ENCODE data around the gene COA1. TPM values are rescaled to one million over a fixed set of nuclear protein-coding genes. Genes with fewer than 3 reads are reported as not detected.

The COA1 gene
- total RNA-seq, 1 experiment from 2014 or later, result 65.5 TPM

- ATAC-seq (no peak), DNase-seq (ENCODE audit: low read depth, low spot score) (no peak)
- Histone ChIP-seq H3K36me3 (ENCODE audit: control insufficient read depth, insufficient read depth, low read length) (no peaks in the 10 kb centered on the region; the same call in 1 of the 2 replicates), H3K27ac (ENCODE audit: low read length) (no peak overlapping the region), H3K4me1 (ENCODE audit: control insufficient read depth, insufficient read depth, low read length) (no peaks in the 10 kb centered on the region), H3K9me3 (ENCODE audit: control insufficient read depth, insufficient read depth, low read depth, low read length) (no peaks in the 10 kb centered on the region), H3K4me3 (ENCODE audit: low read depth in 2 of 2, low read length in 2 of 2) (no peak overlapping the region), H3K27me3 (ENCODE audit: control insufficient read depth, insufficient read depth, low read length) (no peaks in the 10 kb centered on the region)
- intact Hi-C loops (cut with micrococcal nuclease; ENCODE audit: unreplicated experiment), result no loop called here
- CTCF ChIA-PET, result interaction anchor here (0.6 kb wide), 1 partner anchor 107 kb away, joined by 3 read pairs; no protein-coding TSS in a partner anchor
- in situ Hi-C loops (cut with HindIII; ENCODE audit: low pct_unique_long_range_greater_than_20kb, low sequenced_read_pairs), result no loop called here
- TF ChIP-seq POLR2AphosphoS5 (IDR thresholded peaks at IDR 0.05; ENCODE audit: low read depth, low read length) (no peak), CTCF (IDR thresholded peaks at IDR 0.05) (no peak), TCF7L2 (IDR thresholded peaks at IDR 0.05; ENCODE audit: low read depth, low read length) (no peak), SIN3A (IDR thresholded peaks at IDR 0.05; ENCODE audit: borderline replicate concordance, insufficient read depth, low read depth, low read length) (no peak)
- TF ChIP-seq, protein P1, sequence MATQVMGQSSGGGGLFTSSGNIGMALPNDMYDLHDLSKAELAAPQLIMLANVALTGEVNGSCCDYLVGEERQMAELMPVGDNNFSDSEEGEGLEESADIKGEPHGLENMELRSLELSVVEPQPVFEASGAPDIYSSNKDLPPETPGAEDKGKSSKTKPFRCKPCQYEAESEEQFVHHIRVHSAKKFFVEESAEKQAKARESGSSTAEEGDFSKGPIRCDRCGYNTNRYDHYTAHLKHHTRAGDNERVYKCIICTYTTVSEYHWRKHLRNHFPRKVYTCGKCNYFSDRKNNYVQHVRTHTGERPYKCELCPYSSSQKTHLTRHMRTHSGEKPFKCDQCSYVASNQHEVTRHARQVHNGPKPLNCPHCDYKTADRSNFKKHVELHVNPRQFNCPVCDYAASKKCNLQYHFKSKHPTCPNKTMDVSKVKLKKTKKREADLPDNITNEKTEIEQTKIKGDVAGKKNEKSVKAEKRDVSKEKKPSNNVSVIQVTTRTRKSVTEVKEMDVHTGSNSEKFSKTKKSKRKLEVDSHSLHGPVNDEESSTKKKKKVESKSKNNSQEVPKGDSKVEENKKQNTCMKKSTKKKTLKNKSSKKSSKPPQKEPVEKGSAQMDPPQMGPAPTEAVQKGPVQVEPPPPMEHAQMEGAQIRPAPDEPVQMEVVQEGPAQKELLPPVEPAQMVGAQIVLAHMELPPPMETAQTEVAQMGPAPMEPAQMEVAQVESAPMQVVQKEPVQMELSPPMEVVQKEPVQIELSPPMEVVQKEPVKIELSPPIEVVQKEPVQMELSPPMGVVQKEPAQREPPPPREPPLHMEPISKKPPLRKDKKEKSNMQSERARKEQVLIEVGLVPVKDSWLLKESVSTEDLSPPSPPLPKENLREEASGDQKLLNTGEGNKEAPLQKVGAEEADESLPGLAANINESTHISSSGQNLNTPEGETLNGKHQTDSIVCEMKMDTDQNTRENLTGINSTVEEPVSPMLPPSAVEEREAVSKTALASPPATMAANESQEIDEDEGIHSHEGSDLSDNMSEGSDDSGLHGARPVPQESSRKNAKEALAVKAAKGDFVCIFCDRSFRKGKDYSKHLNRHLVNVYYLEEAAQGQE (IDR thresholded peaks at IDR 0.05; ENCODE audit: insufficient read depth in 1 of 2, low read depth in 2 of 2, low read length in 1 of 2), result no peak
- POLR2A ChIA-PET, result no interaction called here
- BruUV-seq (replicated peaks), result no TSS peak
Measured at GRCh38 chr7:43612599-43613589, 116.4 kb downstream of the COA1 start.

DNA sequence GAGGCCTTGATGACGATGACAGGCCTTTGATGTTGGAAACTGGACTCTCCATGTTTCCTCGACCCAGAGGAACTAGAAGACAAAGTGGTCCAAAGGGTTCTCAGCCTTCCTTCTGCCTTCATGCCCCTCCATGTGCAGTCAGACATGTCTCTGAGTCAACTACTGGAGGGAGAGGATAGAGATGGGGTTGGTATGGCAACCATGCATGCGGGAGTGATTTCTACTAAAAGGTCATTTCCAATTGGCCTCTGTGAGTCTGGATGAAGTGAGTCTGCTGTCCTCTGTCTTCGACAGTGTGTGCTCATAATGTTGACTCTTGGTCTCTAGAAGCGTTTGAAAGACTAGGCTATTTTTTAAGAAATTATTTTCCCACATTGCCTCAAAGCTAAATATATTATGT lies 117.2 kb downstream of the COA1 start:
- in situ Hi-C loops (cut with HindIII; ENCODE audit: low pct_unique_long_range_greater_than_20kb, low sequenced_read_pairs) (no loop called here), intact Hi-C loops (cut with micrococcal nuclease; ENCODE audit: unreplicated experiment) (no loop called here)
- H3K4me3 ChIP-seq (ENCODE audit: low read depth in 2 of 2, low read length in 2 of 2), result no peak overlapping the region
- no TSS peak for BruUV-seq (replicated peaks)
- no peaks in the 10 kb centered on the region for H3K4me1 ChIP-seq (ENCODE audit: control insufficient read depth, insufficient read depth, low read length)
- ChIA-PET CTCF (interaction anchor here (0.6 kb wide), 1 partner anchor 106 kb away, joined by 3 read pairs; no protein-coding TSS in a partner anchor), POLR2A (no interaction called here)
- H3K27me3 ChIP-seq (ENCODE audit: control insufficient read depth, insufficient read depth, low read length), result no peaks in the 10 kb centered on the region
- ATAC-seq (no peak), DNase-seq (ENCODE audit: low read depth, low spot score) (no peak)
- no peak overlapping the region for H3K27ac ChIP-seq (ENCODE audit: low read length)
- H3K36me3 ChIP-seq (ENCODE audit: control insufficient read depth, insufficient read depth, low read length), result no peaks in the 10 kb centered on the region; the same call in 1 of the 2 replicates
- no peaks in the 10 kb centered on the region for H3K9me3 ChIP-seq (ENCODE audit: control insufficient read depth, insufficient read depth, low read depth, low read length)
- TF ChIP-seq, protein P1 (IDR thresholded peaks at IDR 0.05; ENCODE audit: insufficient read depth in 1 of 2, low read depth in 2 of 2, low read length in 1 of 2), result no peak
- TF ChIP-seq CTCF (IDR thresholded peaks at IDR 0.05), result no peak
- TF ChIP-seq SIN3A (IDR thresholded peaks at IDR 0.05; ENCODE audit: borderline replicate concordance, insufficient read depth, low read depth, low read length), result no peak
- no peak for TF ChIP-seq TCF7L2 (IDR thresholded peaks at IDR 0.05; ENCODE audit: low read depth, low read length)
- no peak for TF ChIP-seq POLR2AphosphoS5 (IDR thresholded peaks at IDR 0.05; ENCODE audit: low read depth, low read length)
